Measurements from ENCODE around the gene MYRIP. TPM values are rescaled to one million over a fixed set of nuclear protein-coding genes. Genes with fewer than 3 reads are reported as not detected.

Gene MYRIP
- total RNA-seq, 1 donor: not detected

- DNase-seq (ENCODE audit: low read depth): no peak
- no peak for TF ChIP-seq CTCF (IDR thresholded peaks at IDR 0.05; ENCODE audit: insufficient read depth, low read depth, low read length)
- no peak overlapping the region for H3K4me3 ChIP-seq (ENCODE audit: low read depth, low read length)
Observed at GRCh38 chr3:39927479-39927878, 118.1 kb downstream of the MYRIP start.

- H3K4me3 ChIP-seq (ENCODE audit: low read depth, low read length): no peak overlapping the region
- no peak for TF ChIP-seq CTCF (IDR thresholded peaks at IDR 0.05; ENCODE audit: insufficient read depth, low read depth, low read length)
- DNase-seq (ENCODE audit: low read depth): no peak
Observed at GRCh38 chr3:39933986-39934693, 124.7 kb downstream of the MYRIP start.

- TF ChIP-seq CTCF (IDR thresholded peaks at IDR 0.05; ENCODE audit: insufficient read depth, low read depth, low read length): no peak
- no peak for DNase-seq (ENCODE audit: low read depth)
- no peak overlapping the region for H3K4me3 ChIP-seq (ENCODE audit: low read depth, low read length)
Observed at GRCh38 chr3:39934696-39935095, 125.3 kb downstream of the MYRIP start.

- DNase-seq (ENCODE audit: low read depth): no peak
Observed at GRCh38 chr3:39935261-39935660, 125.9 kb downstream of the MYRIP start.

GRCh38 chr3:39936848-39937247 lies 127.4 kb downstream of the MYRIP start:
- no peak for DNase-seq (ENCODE audit: low read depth)

More at GRCh38 chr3:39935261-39935660, 125.9 kb downstream of the MYRIP start:
- no peak overlapping the region for H3K4me3 ChIP-seq (ENCODE audit: low read depth, low read length)
- TF ChIP-seq CTCF (IDR thresholded peaks at IDR 0.05; ENCODE audit: insufficient read depth, low read depth, low read length): no peak

GRCh38 chr3:39937315-39937714 lies 127.9 kb downstream of the MYRIP start:
- no peak for TF ChIP-seq CTCF (IDR thresholded peaks at IDR 0.05; ENCODE audit: insufficient read depth, low read depth, low read length)
- DNase-seq (ENCODE audit: low read depth): no peak
- H3K4me3 ChIP-seq (ENCODE audit: low read depth, low read length): no peak overlapping the region

More at GRCh38 chr3:39936848-39937247, 127.4 kb downstream of the MYRIP start:
- H3K4me3 ChIP-seq (ENCODE audit: low read depth, low read length): no peak overlapping the region
- no peak for TF ChIP-seq CTCF (IDR thresholded peaks at IDR 0.05; ENCODE audit: insufficient read depth, low read depth, low read length)

GRCh38 chr3:39937874-39938273 lies 128.5 kb downstream of the MYRIP start:
- no peak for DNase-seq (ENCODE audit: low read depth)
- no peak overlapping the region for H3K4me3 ChIP-seq (ENCODE audit: low read depth, low read length)
- TF ChIP-seq CTCF (IDR thresholded peaks at IDR 0.05; ENCODE audit: insufficient read depth, low read depth, low read length): no peak

Measured in fibroblast of villous mesenchyme (primary cell).